GM12878 (cell line): ENCODE data around the gene CARD10. TPM values are rescaled to one million over a fixed set of nuclear protein-coding genes. Genes with fewer than 3 reads are reported as not detected.

Source experiments
- ATAC-seq: fragments of 200-7000 bp; cut with Tn5 transposase; 3 replicates; pipeline ENCODE4 v1.9.1; 2020; ENCODE audit warnings: mild to moderate bottlenecking, moderate library complexity
- BruUV-seq: library from RNA; stranded (reverse); fragments of 400-500 nt; replicated peaks from 2 replicates; lab custom pipeline; 2021; lab: Mats Ljungman, UMichigan
- CTCF ChIA-PET: fragments of 300-600 bp; sonication (Branson Sonifier 250); formaldehyde crosslinking; extraction: SDS; loops from one replicate; lab custom pipeline; 2021; ENCODE audit warnings: inconsistent platforms; lab: Yijun Ruan, JAX
- POLR2A ChIA-PET: fragments of 350-600 bp; formaldehyde crosslinking; extraction: SDS; loops from one replicate; lab custom pipeline; 2021; ENCODE audit warnings: inconsistent platforms; lab: Charles Lee
- RAD21 ChIA-PET: fragments of 300-600 bp; sonication (Branson Sonifier 250); formaldehyde crosslinking; loops from one replicate; lab custom pipeline; 2023; ENCODE audit warnings: antibody characterized with exemption; ENCODE audit not compliant: unreplicated experiment; lab: Charles Lee
- SMC1A ChIA-PET: fragments of 300-600 bp; sonication (Branson Sonifier 250); formaldehyde crosslinking; loops from one replicate; lab custom pipeline; 2023; ENCODE audit not compliant: unreplicated experiment, uncharacterized antibody; lab: Charles Lee
- DNase-seq: peaks from one replicate; pipeline ENCODE4 v3.0.0-alpha.2; 2011; ENCODE audit warnings: low read depth, low spot score
- FAIRE-seq: peaks from 3 replicates; lab custom pipeline; 2011; peaks lifted over from hg19 to GRCh38; lab: Jason Lieb, UNC
- H2AFZ ChIP-seq: 2 replicates; pipeline ENCODE4 v1.6.0; 2011; ENCODE audit warnings: low read depth, low read length, control low read depth; ENCODE audit not compliant: control insufficient read depth
- H3K27ac ChIP-seq: 2 replicates; pipeline ENCODE4 v1.5.1; 2011; ENCODE audit warnings: control low read depth; ENCODE audit not compliant: control insufficient read depth, insufficient read depth
- H3K27me3 ChIP-seq, 2 experiments: replicated peaks in 1 of 2; 2 replicates each; pipeline versions ENCODE4 v1.6.0 to v1.6.1; 2011; ENCODE audit warnings: low read length in 1 of 2; ENCODE audit not compliant: control insufficient read depth in 2 of 2, insufficient read depth in 2 of 2
- H3K36me3 ChIP-seq, 2 experiments: 2 replicates each; pipeline ENCODE4 v1.5.1; 2011; ENCODE audit warnings: low read length in 1 of 2; ENCODE audit not compliant: control insufficient read depth in 2 of 2, insufficient read depth in 2 of 2
- H3K4me1 ChIP-seq: 2 replicates; pipeline ENCODE4 v1.6.1; 2011; ENCODE audit warnings: mild to moderate bottlenecking, low read length, moderate library complexity, mixed read lengths; ENCODE audit not compliant: control insufficient read depth, insufficient read depth
- H3K4me2 ChIP-seq: 2 replicates; pipeline ENCODE4 v1.6.0; 2011; ENCODE audit warnings: control low read depth; ENCODE audit not compliant: control insufficient read depth, insufficient read depth
- H3K4me3 ChIP-seq: fragments of 200-600 bp; sonication (generic); 2 replicates; pipeline ENCODE4 v1.5.1; 2016
- H3K79me2 ChIP-seq: 2 replicates; pipeline ENCODE4 v1.6.0; 2011; ENCODE audit warnings: low read length; ENCODE audit not compliant: control insufficient read depth, insufficient read depth
- H3K9ac ChIP-seq: 2 replicates; pipeline ENCODE4 v1.8.0; 2011; ENCODE audit warnings: low read length, control low read depth, mixed read lengths; ENCODE audit not compliant: control insufficient read depth, insufficient read depth
- H3K9me3 ChIP-seq: replicated peaks from 3 replicates; pipeline ENCODE4 v1.5.1; 2011; ENCODE audit warnings: mild to moderate bottlenecking, low read length; ENCODE audit not compliant: control insufficient read depth, insufficient read depth
- H4K20me1 ChIP-seq: 2 replicates; pipeline ENCODE4 v1.6.0; 2011; ENCODE audit not compliant: control insufficient read depth, insufficient read depth
- CEBPB ChIP-seq, 2 experiments: fragments of 150-350 bp in 1 of 2; IDR thresholded peaks; 2 replicates each; pipeline ENCODE4 v1.6.1; 2012 to 2014; ENCODE audit warnings: low read depth in 2 of 2, low read length in 2 of 2, borderline replicate concordance in 1 of 2, inconsistent platforms in 1 of 2
- CHD4 ChIP-seq: fragments of 200-600 bp; sonication (generic); IDR thresholded peaks from 2 replicates; pipeline ENCODE4 v1.6.1; 2016; ENCODE audit warnings: mild to moderate bottlenecking
- EED ChIP-seq: sonication (generic); IDR thresholded peaks from 2 replicates; pipeline ENCODE4 v1.6.1; 2016; ENCODE audit warnings: antibody characterized with exemption, low read depth
- IRF4 ChIP-seq: IDR thresholded peaks from 2 replicates; pipeline ENCODE4 v1.6.1; 2011; ENCODE audit warnings: low read depth, low read length
- JUND ChIP-seq: IDR thresholded peaks from 2 replicates; pipeline ENCODE4 v1.6.1; 2012; ENCODE audit warnings: low read depth, mild to moderate bottlenecking, low read length, improper control_type of control experiment, moderate library complexity
- KLF5 ChIP-seq: fragments of 450-650 bp; IDR thresholded peaks from 2 replicates; pipeline ENCODE4 v1.6.1; 2014; ENCODE audit warnings: mild to moderate bottlenecking; ENCODE audit not compliant: partially characterized antibody
- MEF2B ChIP-seq: fragments of 450-650 bp; IDR thresholded peaks from 2 replicates; pipeline ENCODE4 v1.6.1; 2018; ENCODE audit warnings: mild to moderate bottlenecking, moderate library complexity; ENCODE audit not compliant: partially characterized antibody, poor library complexity, severe bottlenecking
- NFYB ChIP-seq: IDR thresholded peaks from 2 replicates; pipeline ENCODE4 v1.6.1; 2011; ENCODE audit warnings: low read depth, mild to moderate bottlenecking, low read length, improper control_type of control experiment, moderate library complexity; ENCODE audit not compliant: insufficient read depth
- NRF1 ChIP-seq: conservative IDR thresholded peaks from 2 replicates; pipeline ENCODE4 v1.6.1; 2011; ENCODE audit warnings: mild to moderate bottlenecking, low read depth, low read length, improper control_type of control experiment
- RB1 ChIP-seq: fragments of 450-650 bp; formaldehyde crosslinking; IDR thresholded peaks from 2 replicates; pipeline ENCODE4 v1.6.1; 2017; ENCODE audit warnings: mild to moderate bottlenecking, borderline replicate concordance
- SMARCA5 ChIP-seq: fragments of 450-650 bp; IDR thresholded peaks from 2 replicates; pipeline ENCODE4 v1.6.1; 2017; ENCODE audit warnings: mild to moderate bottlenecking
- SMC3 ChIP-seq: IDR thresholded peaks from 2 replicates; pipeline ENCODE4 v1.6.1; 2011; ENCODE audit warnings: low read length, improper control_type of control experiment, borderline replicate concordance
- SRF ChIP-seq, 2 experiments: IDR thresholded peaks; 2 replicates each; pipeline ENCODE4 v1.6.1; 2011; ENCODE audit warnings: low read depth in 2 of 2, low read length in 2 of 2, mild to moderate bottlenecking in 1 of 2, moderate library complexity in 1 of 2
- STAT1 ChIP-seq: fragments of 450-650 bp; conservative IDR thresholded peaks from 2 replicates; pipeline ENCODE4 v1.6.1; 2014; ENCODE audit warnings: antibody characterized with exemption, mild to moderate bottlenecking
- YBX1 ChIP-seq: fragments of 450-650 bp; IDR thresholded peaks from 2 replicates; pipeline ENCODE4 v1.6.1; 2016; ENCODE audit warnings: antibody characterized with exemption
- WGBS: methylation state at CpG from one replicate; pipeline ENCODE4 v1.1.6; 2016; ENCODE audit warnings: low lambda C conversion rate; ENCODE audit not compliant: insufficient replicate concordance, insufficient coverage; ENCODE audit errors: missing lambda C conversion rate; 5-methylcytosine and 5-hydroxymethylcytosine counted together
- in situ Hi-C: fragments of 300-500 bp; cut with MboI; formaldehyde crosslinking; loops from 9 replicates; pipeline ENCODE4 v1.14.3; 2018; ENCODE audit warnings: mixed read lengths
- intact Hi-C: fragments of 100-400 bp; cut with micrococcal nuclease; formaldehyde crosslinking; loops from one replicate; pipeline ENCODE4 v1.14.2; 2022; ENCODE audit not compliant: unreplicated experiment
- polyA plus RNA-seq, 11 experiments: library from polyadenylated mRNA; depleted of rRNA in 4 of 11; unstranded in 6 of 11; stranded (reverse) in 5 of 11; fragments of >200 nt; fragmentation: Nextera tagmentation in 4 of 11; fragmentation: Illumina TruSeq in 1 of 11; extraction: Ambion mirVana in 4 of 11; extraction: Trizol in 1 of 11; gene quantifications; 1 replicate in 1 of 11; 2 replicates in 10 of 11; pipeline versions ENCODE4 v1.2.1 to v1.2.3, GENCODE V29; 2011 to 2016; ENCODE audit warnings: inconsistent platforms in 2 of 11, missing spikeins in 2 of 11, low read depth in 1 of 11
- total RNA-seq, 4 experiments: library from RNA; depleted of rRNA in 3 of 4; stranded (reverse); fragments of >200 nt in 3 of 4; fragmentation: Illumina TruSeq in 1 of 4; extraction: Trizol in 1 of 4; gene quantifications; 2 replicates each; pipeline versions ENCODE4 v1.2.1 to v1.2.3, GENCODE V29; 2013 to 2021
- TF ChIP-seq, protein P1 (sequence below): IDR thresholded peaks from 2 replicates; pipeline ENCODE4 v1.6.1; 2011; ENCODE audit warnings: borderline replicate concordance, low read depth, mild to moderate bottlenecking, moderate library complexity, low read length; ENCODE audit not compliant: insufficient read depth, poor library complexity, severe bottlenecking
- TF ChIP-seq, protein P2 (sequence below): IDR thresholded peaks from 2 replicates; pipeline ENCODE4 v1.6.1; 2012; ENCODE audit warnings: low read depth, low read length, improper control_type of control experiment

Gene CARD10
- total and polyA plus RNA-seq, 10 of the 15 experiments (the other 5 are each of a cell fraction or from before 2014, with no cell fraction given): 0.08 to 0.10 (median 0.10) TPM; not detected in 7

DNA sequence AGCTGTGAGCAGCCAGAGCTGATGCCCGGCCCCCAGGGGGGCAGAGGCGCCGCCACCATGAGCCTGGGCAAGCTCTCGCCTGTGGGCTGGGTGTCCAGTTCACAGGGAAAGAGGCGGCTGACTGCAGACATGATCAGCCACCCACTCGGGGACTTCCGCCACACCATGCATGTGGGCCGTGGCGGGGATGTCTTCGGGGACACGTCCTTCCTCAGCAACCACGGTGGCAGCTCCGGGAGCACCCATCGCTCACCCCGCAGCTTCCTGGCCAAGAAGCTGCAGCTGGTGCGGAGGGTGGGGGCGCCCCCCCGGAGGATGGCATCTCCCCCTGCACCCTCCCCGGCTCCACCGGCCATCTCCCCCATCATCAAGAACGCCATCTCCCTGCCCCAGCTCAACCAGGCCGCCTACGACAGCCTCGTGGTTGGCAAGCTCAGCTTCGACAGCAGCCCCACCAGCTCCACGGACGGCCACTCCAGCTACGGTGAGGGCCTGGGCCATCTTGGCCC, 47.2 kb upstream of the CARD10 start:
- Histone ChIP-seq H2AFZ (peak overlapping the region; percentile 50; the same call in 1 of the 2 replicates), H3K36me3 (no peaks in the 10 kb centered on the region), H3K27ac (no peak overlapping the region), H3K27me3 (peaks cover 2 to 7% of the 10 kb centered on the region in 2 experiments), H3K4me3 (no peak overlapping the region), H3K79me2 (no peaks in the 10 kb centered on the region), H3K4me1 (peaks cover 11% of the 10 kb centered on the region), H3K9ac (no peak overlapping the region), H3K4me2 (peak overlapping the region; percentile 61), H4K20me1 (no peaks in the 10 kb centered on the region), H3K9me3 (no peaks in the 10 kb centered on the region)
- intact Hi-C loops (loop anchor here (10.0 kb wide), 1 partner anchor 252 kb away; no protein-coding TSS in a partner anchor), in situ Hi-C loops (no loop called here)
- TF ChIP-seq KLF5: no peak
- TF ChIP-seq, protein P1, sequence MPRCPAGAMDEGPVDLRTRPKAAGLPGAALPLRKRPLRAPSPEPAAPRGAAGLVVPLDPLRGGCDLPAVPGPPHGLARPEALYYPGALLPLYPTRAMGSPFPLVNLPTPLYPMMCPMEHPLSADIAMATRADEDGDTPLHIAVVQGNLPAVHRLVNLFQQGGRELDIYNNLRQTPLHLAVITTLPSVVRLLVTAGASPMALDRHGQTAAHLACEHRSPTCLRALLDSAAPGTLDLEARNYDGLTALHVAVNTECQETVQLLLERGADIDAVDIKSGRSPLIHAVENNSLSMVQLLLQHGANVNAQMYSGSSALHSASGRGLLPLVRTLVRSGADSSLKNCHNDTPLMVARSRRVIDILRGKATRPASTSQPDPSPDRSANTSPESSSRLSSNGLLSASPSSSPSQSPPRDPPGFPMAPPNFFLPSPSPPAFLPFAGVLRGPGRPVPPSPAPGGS: no peak
- TF ChIP-seq YBX1: no peak
- no peak for TF ChIP-seq CHD4
- TF ChIP-seq NFYB: no peak
- no peak for TF ChIP-seq JUND
- TF ChIP-seq SMARCA5: no peak
- no peak for TF ChIP-seq IRF4
- no peak for TF ChIP-seq NRF1
- no peak for TF ChIP-seq RB1
- TF ChIP-seq MEF2B: no peak
- TF ChIP-seq, protein P2, sequence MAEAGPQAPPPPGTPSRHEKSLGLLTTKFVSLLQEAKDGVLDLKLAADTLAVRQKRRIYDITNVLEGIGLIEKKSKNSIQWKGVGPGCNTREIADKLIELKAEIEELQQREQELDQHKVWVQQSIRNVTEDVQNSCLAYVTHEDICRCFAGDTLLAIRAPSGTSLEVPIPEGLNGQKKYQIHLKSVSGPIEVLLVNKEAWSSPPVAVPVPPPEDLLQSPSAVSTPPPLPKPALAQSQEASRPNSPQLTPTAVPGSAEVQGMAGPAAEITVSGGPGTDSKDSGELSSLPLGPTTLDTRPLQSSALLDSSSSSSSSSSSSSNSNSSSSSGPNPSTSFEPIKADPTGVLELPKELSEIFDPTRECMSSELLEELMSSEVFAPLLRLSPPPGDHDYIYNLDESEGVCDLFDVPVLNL: no peak
- no peak for TF ChIP-seq EED
- TF ChIP-seq STAT1: no peak
- TF ChIP-seq SMC3: no peak
- TF ChIP-seq CEBPB (IDR thresholded peaks at IDR 0.05; ENCODE audit: borderline replicate concordance in 1 of 2, low read depth in 2 of 2, low read length in 2 of 2): no peak
- no peak for TF ChIP-seq SRF (IDR thresholded peaks at IDR 0.05; ENCODE audit: low read depth in 2 of 2, low read length in 2 of 2)
- SMC1A ChIA-PET: interaction anchor here (0.7 to 7.2 kb wide), 18 partner anchors 9 to 249 kb away, joined by 3 to 179 read pairs (median 4); partner anchors contain the start of genes LGALS2 and MFNG
- RAD21 ChIA-PET: interaction anchor here (0.6 to 8.5 kb wide), 23 partner anchors 9 to 307 kb away, joined by 3 to 237 read pairs (median 5); partner anchors contain the start of genes GGA1, LGALS2 and MFNG
- WGBS: 7% methylated on average over 22 of the region's 28 CpGs
- ATAC-seq (peak; percentile 42), DNase-seq (no peak), FAIRE-seq (no peak)
- POLR2A ChIA-PET: interaction anchor here (0.6 to 4.9 kb wide), 7 partner anchors 14 to 81 kb away, joined by 3 to 39 read pairs (median 6); partner anchors contain the start of genes GGA1, LGALS2 and MFNG
- BruUV-seq: no TSS peak
- CTCF ChIA-PET: interaction anchor here (0.7 to 22.0 kb wide), 26 partner anchors 9 to 307 kb away, joined by 3 to 541 read pairs (median 6); partner anchors contain the start of genes ELFN2, GGA1, LGALS2 and PDXP
